ENCODE data around the gene C1QTNF5.
A peak's percentile ranks its signal among the peaks of the same experiment; 100 is the strongest.

C1QTNF5 gene

GRCh38 chr11:119359365-119360214 is 18.9 kb upstream of the C1QTNF5 start:
- no peak for DNase-seq (ENCODE audit: extremely low read depth in 1 of 2, low read depth in 1 of 2)

DNA sequence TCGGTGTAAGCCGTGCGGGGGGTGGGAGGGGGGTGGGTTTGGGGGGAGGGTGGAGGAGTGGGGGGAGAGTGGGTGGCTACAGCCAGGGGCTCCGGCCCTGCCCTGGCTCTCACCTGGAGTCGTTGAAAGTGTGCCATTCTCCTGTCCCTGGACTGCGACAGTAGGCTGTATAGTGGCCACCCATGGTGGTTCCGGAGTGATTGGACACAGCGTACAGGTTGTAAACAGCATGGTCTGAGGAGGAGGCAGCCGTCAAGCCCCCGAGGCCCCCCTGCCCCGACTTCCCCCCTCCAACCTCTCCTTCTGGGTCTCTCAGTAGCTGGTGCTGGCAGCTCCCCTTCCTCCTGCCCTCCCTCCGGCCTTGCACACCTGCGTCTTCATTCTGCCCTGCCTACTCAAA is 16.4 kb upstream of the C1QTNF5 start:
- no peak for DNase-seq (ENCODE audit: extremely low read depth in 1 of 2, low read depth in 1 of 2)

DNA sequence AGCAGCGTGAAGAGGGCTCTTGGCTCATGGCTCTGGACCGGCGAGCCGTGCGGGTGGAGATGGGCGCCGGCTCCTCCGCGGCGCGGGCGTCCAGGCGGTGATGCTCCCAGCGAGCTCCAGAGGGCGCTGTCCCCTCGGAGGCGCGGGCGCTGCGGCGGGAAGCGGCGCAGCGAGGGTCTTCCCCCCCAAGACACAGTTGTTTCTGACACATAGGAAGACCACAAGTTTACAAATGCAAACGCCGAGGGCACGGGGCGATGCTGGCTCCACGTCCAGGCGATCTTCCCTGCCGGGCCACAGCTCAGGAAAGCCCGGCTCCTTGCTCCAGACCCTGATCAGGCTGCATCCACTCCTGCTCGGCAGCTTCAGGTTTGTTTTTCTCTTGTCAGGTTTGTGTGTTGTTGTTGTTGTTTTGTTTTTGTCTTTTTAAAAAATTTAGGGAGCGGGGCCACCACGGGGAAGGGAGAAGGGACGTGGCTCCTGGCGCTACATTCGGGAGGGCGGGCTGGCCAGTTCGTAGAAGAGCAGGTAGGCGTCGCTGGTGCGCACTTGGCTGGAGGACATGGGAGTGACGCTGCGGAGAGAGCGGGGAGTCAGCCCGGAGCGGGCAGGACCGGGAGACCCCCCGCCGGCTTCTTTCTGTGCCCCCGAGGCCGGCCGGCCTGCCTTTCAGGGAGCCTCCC is 15.8 kb upstream of the C1QTNF5 start:
- peak in 1 of 2 donors; percentile 52 for DNase-seq (ENCODE audit: extremely low read depth in 1 of 2, low read depth in 1 of 2)

DNA sequence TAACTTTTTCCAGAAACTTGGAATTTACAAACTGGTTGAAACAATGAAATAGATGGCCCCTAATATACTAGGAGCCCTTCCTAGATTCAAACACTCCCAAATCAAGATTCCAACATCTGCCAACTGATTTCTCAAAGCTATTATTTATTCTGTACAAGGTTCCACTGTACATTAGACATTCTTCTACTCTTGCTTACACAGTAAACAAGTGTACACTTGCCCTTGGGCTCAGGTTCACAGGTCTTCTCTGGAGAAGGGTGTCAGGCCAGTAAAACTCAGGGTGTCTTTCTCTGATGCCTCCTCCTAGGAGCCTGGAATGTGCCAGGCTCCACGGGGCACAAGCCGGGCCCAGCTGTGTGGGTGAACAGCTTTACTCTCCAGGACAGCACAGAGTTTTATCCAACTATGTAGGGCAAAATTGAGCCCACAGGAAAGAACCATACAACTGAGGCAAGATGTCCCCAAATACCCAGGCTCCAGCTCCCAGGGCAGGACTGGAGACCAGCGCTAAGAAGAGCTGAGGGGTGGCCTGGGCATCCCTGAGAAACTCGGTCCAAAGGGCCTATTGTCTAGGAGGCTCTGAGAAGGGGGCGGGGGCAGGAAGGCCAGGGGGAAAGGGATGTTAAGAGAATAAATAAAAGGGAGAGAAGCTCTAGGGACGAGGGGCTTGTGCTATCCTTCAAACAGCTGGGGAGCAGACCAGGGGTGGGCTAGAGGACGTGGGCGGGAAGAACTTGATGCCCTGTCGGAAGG is 14.6 kb upstream of the C1QTNF5 start:
- DNase-seq (ENCODE audit: extremely low read depth in 1 of 2, low read depth in 1 of 2): no peak

DNA sequence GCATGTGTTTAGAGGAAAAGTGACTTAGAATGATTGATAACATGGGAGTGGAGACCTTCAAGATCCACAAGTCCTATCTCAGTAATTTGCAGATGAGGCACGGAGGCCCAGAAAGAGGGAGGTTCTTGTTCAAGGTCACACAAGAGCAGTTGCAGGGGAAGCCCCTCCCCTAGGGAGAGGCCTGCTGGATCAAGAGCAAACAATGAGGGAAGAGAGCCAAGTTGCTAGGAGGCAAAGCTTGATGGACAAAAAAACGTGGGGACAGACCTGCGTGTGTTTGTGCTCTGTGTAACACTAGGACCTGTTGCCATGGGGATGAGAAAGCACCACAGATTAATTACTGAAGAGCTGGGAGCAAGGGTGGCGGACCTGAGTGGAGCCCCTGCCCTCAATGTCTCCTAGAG is 12.2 kb upstream of the C1QTNF5 start:
- DNase-seq (ENCODE audit: extremely low read depth in 1 of 2, low read depth in 1 of 2): no peak

GRCh38 chr11:119351232-119351631 is 10.5 kb upstream of the C1QTNF5 start:
- DNase-seq (ENCODE audit: extremely low read depth in 1 of 2, low read depth in 1 of 2): no peak

DNA sequence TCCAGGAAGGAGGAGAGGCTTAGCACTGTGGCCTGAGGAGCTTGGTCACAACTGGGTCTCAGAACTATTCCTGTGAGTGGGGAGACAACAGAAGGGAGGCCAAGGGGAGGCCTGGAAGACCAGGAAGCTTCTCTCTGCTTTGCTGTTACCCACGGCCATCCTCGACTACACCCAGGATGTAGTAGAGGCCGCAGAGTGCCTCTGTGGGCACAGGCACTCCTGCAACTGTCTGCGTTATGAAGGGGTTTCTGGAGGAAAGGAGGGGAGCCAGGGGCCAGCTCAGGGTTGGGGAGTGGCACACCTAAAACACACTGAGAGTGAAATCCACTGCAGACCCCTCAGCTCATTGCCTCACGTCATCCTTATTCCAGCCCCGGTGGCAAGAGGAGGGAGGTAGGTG is 9.6 kb upstream of the C1QTNF5 start:
- DNase-seq (ENCODE audit: extremely low read depth in 1 of 2, low read depth in 1 of 2): no peak

GRCh38 chr11:119347940-119348605 is 7.4 kb upstream of the C1QTNF5 start:
- no peak for DNase-seq (ENCODE audit: extremely low read depth in 1 of 2, low read depth in 1 of 2)

DNA sequence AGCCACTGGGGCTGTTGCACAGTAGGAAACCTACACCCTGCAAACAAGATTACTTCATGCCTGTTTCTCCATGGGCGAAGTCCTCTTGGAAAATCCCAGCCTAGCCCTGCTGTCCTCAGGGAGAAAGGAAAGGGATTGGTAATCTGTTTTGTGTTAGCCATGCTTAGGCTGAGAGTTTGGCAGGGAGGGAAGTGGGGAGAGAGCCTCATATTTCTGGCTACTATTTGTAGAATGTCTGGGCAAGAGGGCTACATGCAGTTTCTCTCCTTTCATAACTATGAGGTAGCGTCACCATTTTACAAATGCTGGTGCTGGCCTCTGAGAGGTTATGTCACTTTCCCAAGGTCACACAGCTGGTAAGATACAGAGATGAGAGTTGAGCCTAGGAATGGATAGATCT is 6.6 kb upstream of the C1QTNF5 start:
- DNase-seq (ENCODE audit: extremely low read depth in 1 of 2, low read depth in 1 of 2): no peak

GRCh38 chr11:119346605-119347004 is 5.9 kb upstream of the C1QTNF5 start, which contains the start of gene MFRP:
Gene MFRP (minus strand): TSS chr11:119346705. CDS start chr11:119346513, 192 bp downstream.
- DNase-seq (ENCODE audit: extremely low read depth in 1 of 2, low read depth in 1 of 2): no peak

- DNase-seq (ENCODE audit: extremely low read depth in 1 of 2, low read depth in 1 of 2): no peak
These were observed 5.0 kb upstream of the C1QTNF5 start for GRCh38 chr11:119345685-119346084.

DNA sequence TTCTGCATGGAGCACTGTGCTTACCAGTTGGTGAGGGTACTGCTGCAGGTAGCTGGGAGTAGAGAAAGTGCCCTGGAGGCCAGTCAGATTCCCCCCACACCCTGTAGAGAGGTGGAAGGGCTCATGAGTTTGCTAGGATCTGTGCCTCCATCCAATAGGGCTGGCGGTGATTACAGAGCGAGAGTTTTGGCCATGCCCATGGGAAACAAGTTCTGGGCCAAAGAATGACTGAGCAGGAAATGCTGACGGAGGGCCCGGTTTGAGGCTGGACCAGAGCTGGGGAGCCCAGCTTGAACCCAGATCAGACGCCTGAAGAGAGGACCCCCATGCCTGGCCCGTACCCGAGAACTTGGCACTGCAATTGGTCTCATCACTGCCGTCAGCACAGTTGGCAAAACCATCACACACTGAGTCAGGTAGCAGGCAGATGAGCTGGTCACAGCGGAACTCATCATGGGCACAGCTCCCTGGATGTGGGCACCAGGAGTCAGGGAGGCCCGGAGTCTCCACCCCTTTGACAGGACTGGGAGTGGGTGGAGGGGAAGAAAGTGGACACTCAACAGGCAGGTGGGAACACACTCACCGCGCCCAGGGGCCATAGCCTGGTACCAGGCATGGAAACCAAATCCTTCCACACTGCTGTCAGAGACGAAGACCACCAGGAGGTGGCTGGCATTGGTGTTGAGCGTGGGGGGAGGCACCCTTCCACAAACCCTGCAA is 3.8 kb upstream of the C1QTNF5 start:
- no peak for DNase-seq (ENCODE audit: extremely low read depth in 1 of 2, low read depth in 1 of 2)

DNA sequence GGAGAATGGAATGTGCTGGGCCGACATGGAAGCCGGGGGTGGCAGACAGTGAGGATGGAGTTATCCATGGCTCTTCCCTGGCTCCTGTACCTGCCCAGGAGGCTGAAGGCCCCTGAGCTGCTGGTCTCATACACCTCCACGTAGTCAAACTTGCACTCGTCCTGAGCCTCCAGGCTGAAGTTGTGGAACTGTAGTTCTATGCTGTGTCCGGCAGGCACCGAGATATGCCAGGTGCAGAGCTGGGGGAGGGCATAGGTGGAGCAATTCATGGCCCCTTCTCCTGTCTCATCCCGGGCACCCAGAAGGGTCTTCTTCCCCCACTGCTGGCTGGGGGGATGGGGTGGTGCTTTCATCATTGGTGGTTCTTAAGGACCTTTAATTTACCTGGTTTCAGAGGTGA is 3.0 kb upstream of the C1QTNF5 start:
- DNase-seq (ENCODE audit: extremely low read depth in 1 of 2, low read depth in 1 of 2): no peak

DNA sequence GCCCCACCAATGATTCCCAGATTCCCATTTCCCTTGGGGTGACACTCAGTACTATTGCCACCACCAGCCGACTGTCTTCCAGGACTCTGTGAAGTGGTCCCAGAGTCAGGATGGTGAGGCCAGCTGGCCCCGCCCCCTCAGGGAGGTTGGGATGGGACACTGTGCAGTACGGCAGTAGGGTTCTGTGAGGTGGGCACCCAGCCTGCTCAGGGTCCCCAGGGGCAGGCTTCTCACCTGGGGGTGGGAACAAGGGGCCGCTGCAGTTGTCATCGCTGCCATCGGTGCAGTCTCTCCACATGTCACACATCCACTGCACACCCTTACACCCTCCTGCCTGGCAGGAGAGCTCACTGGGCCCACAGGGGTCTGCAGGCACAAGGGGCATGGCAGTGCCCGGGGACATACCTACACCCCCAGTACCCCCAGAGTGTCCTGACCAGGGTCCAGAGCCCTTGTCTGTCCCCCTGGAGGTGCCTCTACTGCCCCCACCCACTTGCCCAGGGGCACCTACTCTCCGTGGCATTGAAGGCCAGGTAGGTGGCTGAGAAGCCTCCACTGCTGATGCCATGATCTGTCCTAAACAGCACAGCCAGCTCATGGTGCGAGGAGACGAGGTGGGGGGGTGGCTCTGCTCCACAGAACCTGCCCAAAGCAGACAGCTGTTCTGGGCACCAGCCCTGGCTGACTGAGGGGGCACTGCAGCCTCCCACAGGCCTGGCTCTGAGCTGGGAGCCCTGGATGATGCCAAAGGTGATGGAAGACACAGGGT is 1.9 kb upstream of the C1QTNF5 start:
- DNase-seq (ENCODE audit: extremely low read depth in 1 of 2, low read depth in 1 of 2): no peak

GRCh38 chr11:119342023-119342300 is 1.3 kb upstream of the C1QTNF5 start:
- DNase-seq (ENCODE audit: extremely low read depth in 1 of 2, low read depth in 1 of 2): no peak

GRCh38 chr11:119341222-119342022 is 739 bp upstream of the C1QTNF5 start:
- no peak for DNase-seq (ENCODE audit: extremely low read depth in 1 of 2, low read depth in 1 of 2)

DNA sequence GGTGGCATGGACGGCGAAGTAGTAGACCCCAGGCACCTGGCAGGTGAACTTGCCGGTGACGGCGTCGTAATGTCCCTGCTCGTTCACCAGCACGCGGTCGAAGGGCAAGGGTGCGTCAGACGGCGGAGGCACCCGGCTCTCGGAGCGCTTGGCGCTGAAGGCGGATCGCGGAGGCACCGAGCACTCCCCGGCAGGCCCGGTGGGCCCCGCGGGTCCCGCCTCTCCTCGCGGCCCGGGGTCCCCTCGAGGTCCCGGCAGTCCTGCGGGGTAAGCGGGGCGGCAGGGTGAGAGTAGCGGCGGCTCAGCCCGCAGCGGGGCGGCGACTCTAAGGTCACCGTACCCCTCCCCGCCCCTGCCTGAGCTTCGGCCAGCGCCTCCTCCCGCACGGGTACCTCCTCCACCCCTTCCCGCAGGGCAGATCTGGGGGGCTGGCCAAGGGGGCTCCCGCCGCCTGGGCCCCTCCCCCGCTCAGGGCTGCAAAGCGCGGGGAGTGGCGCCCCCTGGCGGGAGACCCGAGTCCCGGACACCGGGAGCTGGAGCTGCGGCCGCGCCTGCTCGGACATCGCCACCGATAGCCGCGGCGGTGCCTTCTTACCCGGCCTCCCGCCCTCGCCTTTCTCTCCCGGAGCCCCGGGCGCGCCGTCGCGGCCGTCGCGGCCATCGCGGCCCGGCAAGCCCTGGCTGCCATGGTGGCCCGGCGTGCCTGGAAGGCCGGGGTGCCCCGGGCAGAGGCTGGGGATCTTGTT is 921 bp downstream of the C1QTNF5 start:
- DNase-seq (ENCODE audit: extremely low read depth in 1 of 2, low read depth in 1 of 2): no peak

- no peak for DNase-seq (ENCODE audit: extremely low read depth in 1 of 2, low read depth in 1 of 2)
These were observed 1.6 kb downstream of the C1QTNF5 start for GRCh38 chr11:119338965-119339588.
